NCI-H1694 treated with DMSO at 0.1 percent for 48 hours (cell line): ENCODE data around the gene FOXP1.

Experiments
- DNase-seq: peaks from one replicate; lab custom pipeline; 2025; lab: John Stamatoyannopoulos, UW

The FOXP1 gene

GRCh38 chr3:71484452-71484851 lies 99.1 kb downstream of the FOXP1 start:
- DNase-seq = no peak

GRCh38 chr3:71484047-71484446 lies 99.5 kb downstream of the FOXP1 start:
- no peak for DNase-seq

- no peak for DNase-seq
These were observed 100.8 kb downstream of the FOXP1 start for GRCh38 chr3:71482771-71483170.

GRCh38 chr3:71478568-71478967 lies 105.0 kb downstream of the FOXP1 start:
- no peak for DNase-seq

GRCh38 chr3:71476950-71477349 lies 106.6 kb downstream of the FOXP1 start:
- no peak for DNase-seq

GRCh38 chr3:71469138-71469435 lies 114.4 kb downstream of the FOXP1 start:
- DNase-seq = no peak

- no peak for DNase-seq
These were observed 115.0 kb downstream of the FOXP1 start for GRCh38 chr3:71468311-71469137.

- DNase-seq = no peak
These were observed 117.0 kb downstream of the FOXP1 start for GRCh38 chr3:71466483-71466882.

- no peak for DNase-seq
These were observed 118.0 kb downstream of the FOXP1 start for GRCh38 chr3:71465371-71466036.

- no peak for DNase-seq
These were observed 118.9 kb downstream of the FOXP1 start for GRCh38 chr3:71464613-71465012.

- DNase-seq = no peak
These were observed 119.9 kb downstream of the FOXP1 start for GRCh38 chr3:71463617-71464016.

- no peak for DNase-seq
These were observed 120.9 kb downstream of the FOXP1 start for GRCh38 chr3:71462586-71462985.

GRCh38 chr3:71461749-71462483 lies 121.6 kb downstream of the FOXP1 start:
- no peak for DNase-seq

GRCh38 chr3:71461114-71461513 lies 122.4 kb downstream of the FOXP1 start:
- no peak for DNase-seq

GRCh38 chr3:71458895-71459294 lies 124.6 kb downstream of the FOXP1 start:
- DNase-seq = no peak

- DNase-seq = no peak
These were observed 126.7 kb downstream of the FOXP1 start for GRCh38 chr3:71456826-71457225.

- DNase-seq = no peak
These were observed 127.4 kb downstream of the FOXP1 start for GRCh38 chr3:71456156-71456555.

GRCh38 chr3:71454512-71455403 lies 128.8 kb downstream of the FOXP1 start:
- DNase-seq = no peak

GRCh38 chr3:71453822-71454511 lies 129.6 kb downstream of the FOXP1 start:
- no peak for DNase-seq

- DNase-seq = no peak
These were observed 130.2 kb downstream of the FOXP1 start for GRCh38 chr3:71453319-71453718.

GRCh38 chr3:71451812-71452211 lies 131.7 kb downstream of the FOXP1 start:
- no peak for DNase-seq
